Calu3 (cell line): Measurements from ENCODE around the gene FHIT. TPM values are rescaled to one million over a fixed set of nuclear protein-coding genes. Genes with fewer than 3 reads are reported as not detected.

Experiments used
- BruUV-seq: library from RNA; stranded (reverse); fragments of 400-500 nt; replicated peaks from 2 replicates; lab custom pipeline; 2021; lab: Mats Ljungman, UMichigan
- CTCF ChIA-PET: fragments of 300-600 bp; sonication (Branson Sonifier 250); formaldehyde crosslinking; loops from one replicate; lab custom pipeline; 2022; ENCODE audit warnings: antibody characterized with exemption; lab: Charles Lee
- DNase-seq: peaks from one replicate; pipeline ENCODE4 v3.0.0; 2022
- H3K27ac Mint-ChIP-seq: one replicate; pipeline ENCODE4 v1.8.0; 2022; ENCODE audit warnings: mixed read lengths; ENCODE audit not compliant: unreplicated experiment
- H3K27me3 Mint-ChIP-seq: one replicate; pipeline ENCODE4 v1.8.0; 2022; ENCODE audit warnings: mixed read lengths; ENCODE audit not compliant: unreplicated experiment
- H3K36me3 Mint-ChIP-seq: one replicate; pipeline ENCODE4 v1.8.0; 2022; ENCODE audit warnings: mild to moderate bottlenecking, moderate library complexity, mixed read lengths; ENCODE audit not compliant: insufficient read depth, unreplicated experiment
- H3K4me1 Mint-ChIP-seq: one replicate; pipeline ENCODE4 v1.8.0; 2022; ENCODE audit warnings: mild to moderate bottlenecking, low read depth, mixed read lengths; ENCODE audit not compliant: unreplicated experiment
- H3K4me3 Mint-ChIP-seq: one replicate; pipeline ENCODE4 v1.8.0; 2022; ENCODE audit warnings: mild to moderate bottlenecking, low read depth, moderate library complexity, mixed read lengths; ENCODE audit not compliant: unreplicated experiment
- H3K9me3 Mint-ChIP-seq: one replicate; pipeline ENCODE4 v1.8.0; 2022; ENCODE audit warnings: low read depth, mixed read lengths; ENCODE audit not compliant: unreplicated experiment
- CTCF ChIP-seq: fragments of 200-600 bp; IDR thresholded peaks from one replicate; pipeline ENCODE4 v1.8.0; 2022; ENCODE audit warnings: antibody characterized with exemption; ENCODE audit not compliant: unreplicated experiment
- intact Hi-C: fragments of 100-400 bp; cut with micrococcal nuclease; formaldehyde crosslinking; loops from one replicate; pipeline ENCODE4 v1.10.0; 2022; ENCODE audit not compliant: unreplicated experiment
- total RNA-seq: library from RNA; stranded (reverse); gene quantifications from 2 replicates; pipeline ENCODE4 v1.2.3, GENCODE V29; 2022

FHIT gene
- total RNA-seq, 1 experiment from 2014 or later = 6.2 TPM

GRCh38 chr3:60276615-60277014, 974.6 kb downstream of the FHIT start:
- no peak for TF ChIP-seq CTCF
- Mint-ChIP-seq H3K36me3 (no peaks in the 10 kb centered on the region), H3K27ac (no peak overlapping the region), H3K27me3 (no peaks in the 10 kb centered on the region), H3K4me3 (no peak overlapping the region), H3K9me3 (no peaks in the 10 kb centered on the region), H3K4me1 (no peaks in the 10 kb centered on the region)
- intact Hi-C loops = no loop called here
- no peak for DNase-seq
- CTCF ChIA-PET = no interaction called here
- BruUV-seq = no TSS peak

- intact Hi-C loops = no loop called here
- Mint-ChIP-seq H3K36me3 (no peaks in the 10 kb centered on the region), H3K4me1 (no peaks in the 10 kb centered on the region), H3K27me3 (no peaks in the 10 kb centered on the region), H3K27ac (no peak overlapping the region), H3K4me3 (no peak overlapping the region), H3K9me3 (no peaks in the 10 kb centered on the region)
- no peak for DNase-seq
- CTCF ChIA-PET = no interaction called here
- no TSS peak for BruUV-seq
- no peak for TF ChIP-seq CTCF
These were observed 976.6 kb downstream of the FHIT start for GRCh38 chr3:60274646-60275045.

- TF ChIP-seq CTCF = no peak
- CTCF ChIA-PET = no interaction called here
- Mint-ChIP-seq H3K27ac (no peak overlapping the region), H3K27me3 (no peaks in the 10 kb centered on the region), H3K4me1 (no peaks in the 10 kb centered on the region), H3K4me3 (no peak overlapping the region), H3K9me3 (no peaks in the 10 kb centered on the region), H3K36me3 (no peaks in the 10 kb centered on the region)
- no TSS peak for BruUV-seq
- intact Hi-C loops = no loop called here
- DNase-seq = no peak
These were observed 977.2 kb downstream of the FHIT start for GRCh38 chr3:60274098-60274497.

- Mint-ChIP-seq H3K27me3 (no peaks in the 10 kb centered on the region), H3K36me3 (no peaks in the 10 kb centered on the region), H3K27ac (no peak overlapping the region), H3K4me3 (no peak overlapping the region), H3K4me1 (no peaks in the 10 kb centered on the region), H3K9me3 (no peaks in the 10 kb centered on the region)
- CTCF ChIA-PET = no interaction called here
- BruUV-seq = no TSS peak
- intact Hi-C loops = no loop called here
- DNase-seq = no peak
- no peak for TF ChIP-seq CTCF
These were observed 981.4 kb downstream of the FHIT start for GRCh38 chr3:60269829-60270266.
